ENCODE measurements around the gene MIGA2. TPM values are rescaled to one million over a fixed set of nuclear protein-coding genes. Genes with fewer than 3 reads are reported as not detected.
A peak's percentile ranks its signal among the peaks of the same experiment; 100 is the strongest.
"Not testable (repeated sequence)": the region's sequence is repeated elsewhere in the genome, so short reads cannot be mapped to it uniquely, and the experiment has no call there.

The MIGA2 gene
- total RNA-seq, 1 donor from 2014 or later: 38.3 TPM

DNA sequence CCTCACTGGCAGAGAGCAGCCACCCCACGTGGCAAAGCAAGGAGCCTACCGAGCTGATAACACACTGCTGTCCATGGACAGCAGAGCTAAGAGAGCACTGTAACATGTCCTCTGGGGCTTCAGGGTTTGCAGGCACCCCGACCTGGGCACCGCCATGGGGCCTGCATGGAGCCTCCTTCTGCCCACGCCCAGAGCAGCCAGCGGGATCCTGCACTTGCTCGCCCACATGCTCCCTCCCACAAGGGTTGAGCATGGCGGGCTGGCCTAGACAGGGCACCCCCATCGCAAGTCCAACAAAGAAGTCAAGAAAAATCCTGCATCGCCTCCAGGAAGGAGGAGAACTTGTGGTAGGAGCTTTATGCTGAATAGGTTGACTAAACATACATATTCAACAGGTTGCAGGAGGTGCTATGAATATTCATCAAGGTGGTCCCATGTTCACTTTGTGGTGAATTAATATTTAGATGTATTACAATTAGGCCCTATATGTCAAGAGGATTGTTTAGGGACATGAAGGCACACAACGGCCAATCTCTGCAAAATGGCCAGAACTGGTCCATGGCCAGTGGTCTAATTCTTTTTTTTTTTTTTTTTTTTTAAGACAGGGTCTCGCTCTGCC lies 3.8 kb upstream of the MIGA2 start:
- no peaks in the 10 kb centered on the region for H3K27me3 Mint-ChIP-seq (ENCODE audit: low read depth)
- TF ChIP-seq, protein P1, sequence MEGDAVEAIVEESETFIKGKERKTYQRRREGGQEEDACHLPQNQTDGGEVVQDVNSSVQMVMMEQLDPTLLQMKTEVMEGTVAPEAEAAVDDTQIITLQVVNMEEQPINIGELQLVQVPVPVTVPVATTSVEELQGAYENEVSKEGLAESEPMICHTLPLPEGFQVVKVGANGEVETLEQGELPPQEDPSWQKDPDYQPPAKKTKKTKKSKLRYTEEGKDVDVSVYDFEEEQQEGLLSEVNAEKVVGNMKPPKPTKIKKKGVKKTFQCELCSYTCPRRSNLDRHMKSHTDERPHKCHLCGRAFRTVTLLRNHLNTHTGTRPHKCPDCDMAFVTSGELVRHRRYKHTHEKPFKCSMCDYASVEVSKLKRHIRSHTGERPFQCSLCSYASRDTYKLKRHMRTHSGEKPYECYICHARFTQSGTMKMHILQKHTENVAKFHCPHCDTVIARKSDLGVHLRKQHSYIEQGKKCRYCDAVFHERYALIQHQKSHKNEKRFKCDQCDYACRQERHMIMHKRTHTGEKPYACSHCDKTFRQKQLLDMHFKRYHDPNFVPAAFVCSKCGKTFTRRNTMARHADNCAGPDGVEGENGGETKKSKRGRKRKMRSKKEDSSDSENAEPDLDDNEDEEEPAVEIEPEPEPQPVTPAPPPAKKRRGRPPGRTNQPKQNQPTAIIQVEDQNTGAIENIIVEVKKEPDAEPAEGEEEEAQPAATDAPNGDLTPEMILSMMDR (conservative IDR thresholded peaks at IDR 0.05): no peak
- H3K4me1 Mint-ChIP-seq: peaks cover 31% of the 10 kb centered on the region
- no peaks in the 10 kb centered on the region for H3K36me3 Mint-ChIP-seq (ENCODE audit: low read depth)
- H3K27ac Mint-ChIP-seq (ENCODE audit: unreplicated experiment): no peak overlapping the region
- H3K9me3 Mint-ChIP-seq: no peaks in the 10 kb centered on the region
- no peak overlapping the region for H3K4me3 Mint-ChIP-seq
- no peak for DNase-seq (ENCODE audit: low read depth, low spot score)

DNA sequence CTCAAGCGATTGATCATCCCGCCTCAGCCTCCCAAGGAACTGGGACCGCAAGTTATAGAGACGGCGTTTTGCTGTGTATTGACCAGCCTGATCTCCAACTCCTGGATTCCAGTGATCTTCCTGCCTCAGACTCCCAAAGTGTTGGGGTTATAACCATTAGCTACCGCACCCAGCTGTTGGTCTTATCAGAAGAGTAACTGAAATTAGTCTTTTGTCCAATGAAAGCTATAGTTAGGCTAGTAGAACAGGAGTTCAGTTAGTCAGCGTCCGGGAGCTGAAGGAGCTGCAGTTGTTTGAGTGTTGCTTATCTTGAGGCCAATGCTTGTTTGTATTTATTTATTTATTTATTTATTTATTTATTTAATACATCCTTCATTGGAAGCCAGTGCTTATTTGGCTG lies 3.2 kb upstream of the MIGA2 start:
- Mint-ChIP-seq H3K4me1 (peaks cover 36% of the 10 kb centered on the region), H3K36me3 (ENCODE audit: low read depth) (no peaks in the 10 kb centered on the region), H3K9me3 (no peaks in the 10 kb centered on the region), H3K4me3 (no peak overlapping the region), H3K27ac (ENCODE audit: unreplicated experiment) (no peak overlapping the region), H3K27me3 (ENCODE audit: low read depth) (no peaks in the 10 kb centered on the region)
- no peak for DNase-seq (ENCODE audit: low read depth, low spot score)
- TF ChIP-seq, protein P1 (conservative IDR thresholded peaks at IDR 0.05): no peak

DNA sequence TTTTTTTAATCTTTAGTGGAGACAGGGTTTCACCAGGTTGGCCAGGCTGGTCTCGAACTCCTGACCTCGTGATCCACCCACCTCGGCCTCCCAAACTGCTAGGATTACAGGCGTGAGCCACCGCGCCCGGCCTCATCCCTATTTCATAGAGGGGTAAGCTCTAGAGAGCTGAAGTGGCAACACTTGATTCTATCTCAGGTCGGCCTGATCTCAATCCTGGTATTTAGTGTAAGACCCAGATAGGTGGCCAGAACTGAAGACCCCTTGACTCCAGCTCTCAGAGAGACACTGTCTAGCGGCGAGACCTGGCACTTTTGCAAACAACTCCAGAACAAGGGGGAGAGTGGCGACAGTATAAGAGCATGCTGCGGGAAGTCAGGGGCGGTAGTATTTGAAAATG lies 588 bp upstream of the MIGA2 start:
- H3K27me3 Mint-ChIP-seq (ENCODE audit: low read depth); H3K9me3 Mint-ChIP-seq; H3K36me3 Mint-ChIP-seq (ENCODE audit: low read depth); DNase-seq (ENCODE audit: low read depth, low spot score): not testable (repeated sequence)
- Mint-ChIP-seq H3K4me1 (peaks cover 24% of the 10 kb centered on the region), H3K27ac (ENCODE audit: unreplicated experiment) (peak overlapping the region; percentile 13), H3K4me3 (peak overlapping the region; percentile 92)

DNA sequence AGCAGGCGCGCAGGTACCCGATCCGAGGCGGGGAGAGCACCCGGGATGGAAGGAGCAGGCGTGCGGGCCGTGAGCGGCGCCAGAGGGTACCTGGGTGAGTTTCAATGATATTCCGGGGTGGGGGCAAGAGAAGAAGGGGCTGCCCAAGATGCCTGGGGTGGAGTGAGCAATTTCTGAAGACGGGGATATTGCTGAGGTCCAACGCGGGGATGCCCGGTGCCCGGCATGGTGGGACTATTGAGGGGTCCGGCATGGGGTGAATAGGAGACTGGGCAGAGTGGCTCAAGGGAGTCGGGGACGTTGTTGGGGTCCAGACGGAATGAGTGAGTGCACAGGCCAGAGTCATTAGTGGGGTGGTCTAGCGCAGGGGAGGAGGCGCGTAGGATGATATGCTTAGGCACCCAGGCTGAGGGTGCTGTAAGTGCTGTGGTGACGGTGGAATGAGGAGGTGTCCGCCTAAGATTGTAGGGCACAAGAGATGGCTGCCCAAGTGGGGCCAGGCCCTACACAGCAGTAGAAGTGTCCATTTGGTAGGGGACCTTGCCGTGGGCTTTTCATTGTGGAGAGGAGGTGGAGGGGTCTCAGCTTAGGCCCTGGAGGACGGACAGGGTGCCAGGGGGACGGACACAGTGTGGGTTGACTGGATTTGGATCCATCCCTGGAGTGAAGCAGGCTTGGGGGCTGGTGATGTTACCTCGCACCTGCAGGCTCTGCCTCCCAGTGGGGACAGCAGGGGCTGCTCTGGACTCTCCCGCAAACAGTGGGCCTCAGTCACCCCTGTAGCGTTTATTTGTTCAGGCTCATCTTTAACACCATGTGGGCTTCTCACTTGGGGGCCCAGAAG lies 719 bp downstream of the MIGA2 start:
- peak overlapping the region; percentile 70 for H3K27ac Mint-ChIP-seq (ENCODE audit: unreplicated experiment)
- DNase-seq (ENCODE audit: low read depth, low spot score): no peak
- no peaks in the 10 kb centered on the region for H3K9me3 Mint-ChIP-seq
- peak overlapping the region; percentile 92 for H3K4me3 Mint-ChIP-seq
- H3K4me1 Mint-ChIP-seq: peaks cover 24% of the 10 kb centered on the region
- H3K36me3 Mint-ChIP-seq (ENCODE audit: low read depth): no peaks in the 10 kb centered on the region
- TF ChIP-seq, protein P1 (conservative IDR thresholded peaks at IDR 0.05): no peak
- H3K27me3 Mint-ChIP-seq (ENCODE audit: low read depth): no peaks in the 10 kb centered on the region

DNA sequence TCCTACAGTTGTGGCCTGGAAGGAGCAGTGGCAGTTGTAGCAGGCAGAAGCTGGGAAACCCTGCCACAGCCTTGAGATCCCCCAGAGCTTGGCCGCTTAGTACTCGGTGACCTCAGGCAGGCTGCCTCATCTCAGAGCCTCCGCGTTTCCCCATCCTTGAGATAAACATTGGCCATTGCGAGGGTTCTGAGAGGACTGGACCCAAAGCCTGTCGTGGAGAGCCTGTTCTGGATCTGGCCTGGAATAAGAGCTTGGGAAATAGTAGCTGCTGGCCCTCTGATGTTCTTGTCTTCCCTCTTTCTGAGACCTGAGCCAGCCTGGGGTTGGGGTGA lies 1.3 kb downstream of the MIGA2 start:
- no peaks in the 10 kb centered on the region for H3K27me3 Mint-ChIP-seq (ENCODE audit: low read depth)
- DNase-seq (ENCODE audit: low read depth, low spot score): no peak
- TF ChIP-seq, protein P1 (conservative IDR thresholded peaks at IDR 0.05): no peak
- no peak overlapping the region for H3K27ac Mint-ChIP-seq (ENCODE audit: unreplicated experiment)
- peak overlapping the region; percentile 92 for H3K4me3 Mint-ChIP-seq
- peaks cover 24% of the 10 kb centered on the region for H3K4me1 Mint-ChIP-seq
- no peaks in the 10 kb centered on the region for H3K9me3 Mint-ChIP-seq
- H3K36me3 Mint-ChIP-seq (ENCODE audit: low read depth): no peaks in the 10 kb centered on the region
